Bronchial epithelial cell (primary cell): ENCODE results near the gene PELI1. TPM values are rescaled to one million over a fixed set of nuclear protein-coding genes. Genes with fewer than 3 reads are reported as not detected.

Source experiments
- DNase-seq: peaks from one replicate; pipeline ENCODE4 v3.0.0-alpha.2; 2010; ENCODE audit warnings: low read depth
- FAIRE-seq: peaks from 2 replicates; lab custom pipeline; 2011; peaks lifted over from hg19 to GRCh38; lab: Jason Lieb, UNC
- H3K27me3 ChIP-seq: 2 replicates; pipeline ENCODE4 v1.5.1; 2011; ENCODE audit warnings: low read length; ENCODE audit not compliant: control insufficient read depth, insufficient read depth
- H3K36me3 ChIP-seq: 2 replicates; pipeline ENCODE4 v1.5.1; 2011; ENCODE audit warnings: low read length; ENCODE audit not compliant: control insufficient read depth, insufficient read depth
- H3K4me3 ChIP-seq: 2 replicates; pipeline ENCODE4 v1.5.1; 2011; ENCODE audit warnings: mild to moderate bottlenecking, low read depth, low read length, control low read depth
- CTCF ChIP-seq: IDR thresholded peaks from 2 replicates; pipeline ENCODE4 v1.5.1; 2011; ENCODE audit warnings: mild to moderate bottlenecking, moderate library complexity, low read length, control low read depth, inconsistent platforms; ENCODE audit not compliant: insufficient read depth, severe bottlenecking
- total RNA-seq: library from RNA; depleted of rRNA; stranded (reverse); fragments of >200 nt; gene quantifications from 2 replicates; pipeline ENCODE4 v1.2.1, GENCODE V29; 2014

PELI1 gene
- total RNA-seq, 1 donor from 2014 or later: 22.9 TPM

- H3K36me3 ChIP-seq: peaks cover 2% of the 10 kb centered on the region
- H3K27me3 ChIP-seq: no peaks in the 10 kb centered on the region
- no peak for DNase-seq
- no peak for TF ChIP-seq CTCF
- no peak for FAIRE-seq
- H3K4me3 ChIP-seq: no peak overlapping the region
These were observed 3.5 kb downstream of the PELI1 start for GRCh38 chr2:64140665-64141200.

- FAIRE-seq (no peak), DNase-seq (no peak)
- TF ChIP-seq CTCF: no peak
- H3K27me3 ChIP-seq: no peaks in the 10 kb centered on the region
- H3K4me3 ChIP-seq: no peak overlapping the region
- peaks cover 2% of the 10 kb centered on the region for H3K36me3 ChIP-seq
These were observed 4.3 kb downstream of the PELI1 start for GRCh38 chr2:64139956-64140355.

GRCh38 chr2:64137996-64138395, 6.2 kb downstream of the PELI1 start:
- Histone ChIP-seq H3K4me3 (no peak overlapping the region), H3K36me3 (peaks cover 2% of the 10 kb centered on the region), H3K27me3 (no peaks in the 10 kb centered on the region)
- no peak for TF ChIP-seq CTCF
- FAIRE-seq (no peak), DNase-seq (peak; percentile 48)

- no peak for DNase-seq
- no peak for FAIRE-seq
- H3K36me3 ChIP-seq: peaks cover 2% of the 10 kb centered on the region
These were observed 6.7 kb downstream of the PELI1 start for GRCh38 chr2:64137567-64137966.

GRCh38 chr2:64135421-64135820, 8.8 kb downstream of the PELI1 start:
- Histone ChIP-seq H3K27me3 (no peaks in the 10 kb centered on the region), H3K4me3 (no peak overlapping the region), H3K36me3 (peaks cover 2% of the 10 kb centered on the region)
- FAIRE-seq (no peak), DNase-seq (no peak)
- no peak for TF ChIP-seq CTCF

More at GRCh38 chr2:64137567-64137966, 6.7 kb downstream of the PELI1 start:
- no peak overlapping the region for H3K4me3 ChIP-seq
- no peak for TF ChIP-seq CTCF
- no peaks in the 10 kb centered on the region for H3K27me3 ChIP-seq

- peaks cover 2% of the 10 kb centered on the region for H3K36me3 ChIP-seq
- FAIRE-seq: no peak
- H3K4me3 ChIP-seq: no peak overlapping the region
These were observed 9.4 kb downstream of the PELI1 start for GRCh38 chr2:64134813-64135212.

More at GRCh38 chr2:64134813-64135212, 9.4 kb downstream of the PELI1 start:
- H3K27me3 ChIP-seq: no peaks in the 10 kb centered on the region
- DNase-seq: no peak
- no peak for TF ChIP-seq CTCF
